ENCODE data around the gene CCL22.
A peak's percentile ranks its signal among the peaks of the same experiment; 100 is the strongest.
"Not testable (repeated sequence)": the region's sequence is repeated elsewhere in the genome, so short reads cannot be mapped to it uniquely, and the experiment has no call there.

Gene CCL22

DNA sequence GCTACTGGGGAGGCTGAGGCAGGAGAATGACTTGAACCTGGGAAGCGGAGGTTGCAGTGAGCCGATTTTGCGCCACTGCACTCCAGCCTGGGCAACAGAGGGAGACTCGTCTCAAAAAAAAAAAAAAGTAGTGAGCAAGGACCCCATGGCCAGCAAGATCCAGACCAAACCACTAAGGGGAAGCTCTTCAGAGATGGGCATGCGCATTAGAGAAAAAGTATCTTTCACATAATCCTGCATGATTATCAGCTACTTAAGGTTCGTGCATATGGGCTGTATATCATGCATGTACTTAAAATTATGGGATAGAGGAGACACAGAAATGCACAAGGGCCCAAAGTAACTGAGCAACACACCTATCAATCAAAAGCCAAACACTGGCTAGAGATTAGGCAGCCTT lies 10.7 kb upstream of the CCL22 start:
- DNase-seq (ENCODE audit: low spot score): no peak

DNA sequence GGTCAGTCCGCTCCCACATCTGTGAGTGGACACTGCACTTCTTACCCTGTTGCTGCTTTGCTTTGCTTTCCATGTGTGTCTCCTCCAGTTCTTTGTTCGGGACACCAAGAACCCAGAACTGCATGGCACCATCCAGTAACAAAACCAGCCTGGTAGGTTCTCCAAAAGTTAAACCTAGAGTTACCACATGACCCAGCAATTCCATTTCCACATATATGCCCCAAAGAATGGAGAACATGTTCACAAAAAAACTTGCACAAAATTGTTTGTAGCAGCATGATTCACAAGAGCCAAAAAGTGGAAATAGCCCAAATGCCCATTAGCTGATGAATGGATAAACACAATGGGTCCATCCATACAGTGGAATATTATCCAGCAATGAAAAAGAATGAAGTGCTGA lies 10.3 kb upstream of the CCL22 start:
- DNase-seq (ENCODE audit: low spot score): no peak

DNA sequence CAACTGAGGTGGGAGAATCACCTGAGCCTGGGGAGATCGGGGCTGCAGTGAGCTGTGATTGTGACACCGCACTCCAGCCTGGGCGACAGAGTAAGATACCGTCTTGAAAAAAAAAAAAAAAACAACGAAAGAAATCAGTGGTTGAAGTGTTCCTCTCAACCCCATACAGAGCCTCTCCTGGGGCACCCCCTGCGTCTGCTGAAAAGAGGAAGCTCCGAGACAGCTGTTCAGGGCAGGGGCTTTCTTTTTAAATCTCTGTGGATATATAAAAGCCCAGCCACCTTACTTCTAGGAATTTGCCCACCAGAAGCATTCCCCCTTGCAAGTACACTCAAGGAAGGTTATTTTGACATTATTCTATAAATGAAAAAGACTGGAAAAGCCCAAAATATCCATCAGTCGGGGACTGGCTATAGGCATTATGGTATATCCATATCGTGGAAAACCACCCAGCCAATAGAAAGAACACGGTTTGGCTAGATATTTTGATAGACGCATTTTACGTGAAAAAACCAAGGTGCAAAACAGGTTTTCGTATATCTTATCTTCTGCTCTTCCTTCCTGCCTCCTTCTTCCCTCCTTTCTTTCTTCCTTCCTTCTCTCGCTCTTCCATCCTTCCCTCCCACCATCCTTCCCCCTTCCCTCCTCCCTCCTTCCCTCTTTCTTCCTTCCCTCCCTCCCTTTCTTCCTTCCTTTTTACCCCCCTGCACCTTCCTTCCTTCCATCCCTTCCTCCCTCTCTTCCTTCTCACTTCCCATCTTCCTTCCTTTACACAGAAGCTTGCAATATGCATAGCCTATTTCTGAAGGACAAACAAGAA lies 9.2 kb upstream of the CCL22 start:
- no peak for DNase-seq (ENCODE audit: low spot score)

DNA sequence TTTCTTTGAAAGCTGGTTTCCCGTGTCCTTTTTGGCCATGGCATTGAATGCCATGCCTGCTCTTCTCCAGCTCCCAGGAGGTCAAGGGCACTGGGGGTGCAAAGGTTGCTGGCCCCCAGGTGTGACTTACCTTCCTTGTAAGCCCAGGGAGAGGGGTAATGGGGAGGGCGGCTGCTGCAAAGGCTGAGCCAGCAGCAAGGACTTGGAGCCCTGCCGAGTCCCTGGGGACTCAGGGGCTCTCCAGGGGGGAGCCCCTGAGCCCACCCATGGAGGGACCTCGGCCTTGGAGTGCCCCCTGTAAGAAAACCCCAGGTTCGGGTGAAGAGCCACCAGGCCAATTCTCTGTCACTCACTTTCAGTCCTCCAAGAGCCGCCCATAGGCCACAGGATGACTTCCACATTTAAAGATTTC lies 5.9 kb upstream of the CCL22 start:
- no peak for DNase-seq (ENCODE audit: low spot score)

DNA sequence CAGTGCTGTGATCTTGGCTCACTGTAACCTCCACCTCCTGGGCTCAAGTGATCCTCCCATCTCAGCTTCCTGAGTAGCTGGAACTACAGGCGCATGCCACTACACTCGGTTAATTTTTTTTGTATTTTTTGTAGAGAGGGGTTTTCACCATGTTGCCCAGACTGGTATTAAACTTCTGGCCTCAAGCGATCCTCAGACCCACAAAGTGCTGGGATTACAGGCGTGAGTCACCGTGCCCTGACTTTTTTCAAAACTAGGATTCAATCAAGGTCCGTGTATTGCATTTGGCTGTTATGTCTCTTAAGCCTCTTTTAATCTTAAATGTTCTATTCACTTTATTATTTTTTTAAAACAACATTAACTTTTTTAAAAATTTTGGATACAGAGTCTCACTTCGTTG lies 4.3 kb upstream of the CCL22 start:
- DNase-seq (ENCODE audit: low spot score): no peak

DNA sequence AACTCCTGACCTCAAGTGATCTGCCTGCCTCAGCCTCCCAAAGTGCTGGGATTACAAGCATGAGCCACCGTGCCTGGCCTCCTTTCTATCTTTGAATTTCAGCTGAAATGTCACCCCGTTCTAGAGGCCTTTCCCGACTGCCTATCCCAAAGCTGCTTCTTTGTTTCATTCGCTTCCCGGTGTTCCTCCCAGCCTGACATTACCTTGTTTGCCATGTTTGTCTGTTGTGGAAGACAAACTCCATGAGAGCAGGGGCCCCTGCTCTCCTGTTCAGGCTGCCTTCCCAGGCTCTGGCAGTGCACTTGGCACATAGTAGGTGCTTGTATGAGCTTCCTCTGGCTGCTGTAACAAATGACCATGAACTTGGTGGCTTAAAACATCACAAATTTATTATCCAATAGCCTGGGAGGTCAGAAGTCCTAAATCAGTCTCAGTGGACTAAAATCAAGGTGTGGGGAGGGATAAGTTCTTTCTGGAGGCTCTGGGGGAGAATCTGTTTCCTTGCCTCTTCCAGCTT lies 2.6 kb upstream of the CCL22 start:
- DNase-seq (ENCODE audit: low spot score): no peak

DNA sequence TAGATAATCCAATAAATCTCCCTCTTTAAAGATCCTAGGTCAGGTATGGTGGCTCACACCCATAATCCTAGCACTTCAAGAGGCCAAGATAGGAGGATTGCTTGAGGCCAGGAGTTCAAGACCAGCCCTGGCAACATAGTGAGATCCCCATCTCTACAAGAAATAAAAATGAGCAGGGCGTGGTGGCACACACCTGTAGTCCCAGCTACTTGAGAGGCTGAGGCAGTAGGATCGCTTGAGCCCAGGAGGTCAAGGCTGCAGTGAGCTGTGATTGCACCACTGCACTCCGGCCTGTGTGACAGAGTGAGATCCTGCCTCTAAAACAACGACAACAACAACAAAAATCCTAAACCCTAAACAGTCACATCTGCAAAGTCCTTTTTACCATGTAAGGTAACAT lies 2.0 kb upstream of the CCL22 start:
- no peak for DNase-seq (ENCODE audit: low spot score)

DNA sequence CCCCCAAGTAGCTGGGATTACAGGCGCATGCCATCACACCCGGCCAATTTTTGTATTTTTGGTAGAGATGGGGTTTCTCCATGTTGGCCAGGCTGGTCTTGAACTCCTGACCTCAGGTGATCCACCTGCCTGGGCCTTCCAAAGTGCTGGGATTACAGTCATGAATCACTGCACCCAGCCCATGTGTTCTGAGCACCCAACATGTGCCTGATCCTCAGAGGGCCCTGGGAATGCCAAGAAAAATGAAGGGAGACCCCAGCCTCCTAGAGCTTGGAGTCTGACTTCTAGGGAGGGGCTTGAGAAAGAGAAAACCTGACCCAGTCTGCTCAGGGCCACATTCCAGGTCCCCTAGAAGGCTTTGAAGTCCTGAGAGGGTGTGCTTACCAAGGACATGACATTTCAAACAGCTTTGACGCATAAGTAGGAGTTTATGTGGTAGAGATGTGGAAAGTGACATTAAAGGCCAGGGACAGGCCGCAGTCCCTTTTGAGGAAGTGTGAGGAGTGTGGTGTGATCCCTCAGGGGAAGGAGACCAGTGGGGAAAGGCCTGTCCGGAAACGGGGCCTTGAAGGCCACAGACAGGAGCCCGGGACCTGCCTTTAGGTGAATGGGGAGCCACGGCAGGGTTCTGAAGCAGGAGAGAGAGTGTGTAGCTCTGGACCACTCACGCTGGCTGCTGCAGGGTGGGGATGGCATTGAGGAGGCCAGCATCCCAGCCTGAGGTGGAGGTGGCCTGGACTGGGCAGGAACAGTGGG lies 1.1 kb upstream of the CCL22 start:
- DNase-seq (ENCODE audit: low spot score): no peak

DNA sequence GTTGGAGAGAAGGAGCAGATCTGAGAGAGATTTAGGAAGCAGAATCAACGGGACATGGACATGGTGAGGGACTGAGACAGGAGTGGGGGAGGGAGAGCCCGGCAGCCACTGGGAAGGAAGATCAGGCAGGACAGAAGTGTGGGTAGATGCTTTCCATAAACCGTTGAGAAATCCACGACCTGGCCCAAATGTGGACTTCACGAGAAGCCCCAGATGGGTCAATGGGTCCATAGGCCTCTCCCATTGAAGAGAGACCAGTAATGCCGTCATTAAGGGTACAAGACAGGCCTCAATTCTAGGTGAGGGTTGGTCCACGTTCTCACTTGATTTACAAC lies 530 bp upstream of the CCL22 start:
- DNase-seq (ENCODE audit: low spot score): no peak

DNA sequence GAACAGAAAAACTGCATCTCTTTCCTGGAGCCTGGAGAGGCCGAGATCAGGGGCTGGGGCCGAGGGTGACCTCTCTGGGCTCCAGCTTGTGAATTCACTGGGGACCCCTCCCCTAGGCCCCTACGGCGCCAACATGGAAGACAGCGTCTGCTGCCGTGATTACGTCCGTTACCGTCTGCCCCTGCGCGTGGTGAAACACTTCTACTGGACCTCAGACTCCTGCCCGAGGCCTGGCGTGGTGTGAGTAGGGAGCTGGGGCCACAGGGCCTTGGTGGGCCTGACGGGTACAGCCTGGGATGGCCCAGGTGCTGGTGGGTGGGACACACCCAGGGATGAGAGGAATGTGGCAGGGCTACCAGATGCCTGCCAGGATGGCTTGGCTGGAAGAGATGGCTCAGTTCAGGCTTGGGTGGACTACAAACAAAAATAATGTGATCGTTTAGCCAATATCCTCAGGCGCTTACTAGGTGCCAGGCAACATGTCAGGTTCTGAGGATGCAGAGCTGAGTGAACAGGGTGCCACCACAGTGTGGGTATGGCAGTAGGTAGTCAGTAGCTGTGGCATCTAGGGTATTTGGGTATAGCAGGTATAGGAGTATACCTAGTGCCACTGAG lies 1.8 kb downstream of the CCL22 start:
- no peak for DNase-seq (ENCODE audit: low spot score)

DNA sequence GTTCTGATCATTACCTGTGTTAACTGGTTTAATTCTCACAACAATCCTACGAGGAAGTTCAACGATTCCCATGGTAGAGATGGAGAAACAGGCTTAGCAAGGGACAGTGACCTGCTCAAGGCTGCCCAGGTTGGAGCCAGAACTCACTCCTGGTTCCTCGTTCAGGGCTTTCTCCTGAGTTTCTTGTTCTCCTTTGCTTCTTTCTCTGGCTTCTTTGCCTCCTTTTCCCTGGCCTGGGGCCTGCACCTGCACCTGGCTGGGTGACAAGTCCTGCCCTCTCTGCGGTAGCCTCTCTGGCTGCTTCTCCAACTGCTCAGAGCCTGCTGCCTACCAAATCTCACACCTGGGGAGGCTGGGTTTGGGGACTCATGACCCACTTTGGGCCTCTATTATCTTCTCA lies 2.8 kb downstream of the CCL22 start:
- DNase-seq (ENCODE audit: low spot score): no peak

DNA sequence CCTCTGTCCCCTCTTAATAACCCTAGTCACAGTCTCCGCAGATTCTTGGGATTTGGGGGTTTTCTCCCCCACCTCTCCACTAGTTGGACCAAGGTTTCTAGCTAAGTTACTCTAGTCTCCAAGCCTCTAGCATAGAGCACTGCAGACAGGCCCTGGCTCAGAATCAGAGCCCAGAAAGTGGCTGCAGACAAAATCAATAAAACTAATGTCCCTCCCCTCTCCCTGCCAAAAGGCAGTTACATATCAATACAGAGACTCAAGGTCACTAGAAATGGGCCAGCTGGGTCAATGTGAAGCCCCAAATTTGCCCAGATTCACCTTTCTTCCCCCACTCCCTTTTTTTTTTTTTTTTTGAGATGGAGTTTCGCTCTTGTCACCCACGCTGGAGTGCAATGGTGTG lies 5.6 kb downstream of the CCL22 start:
- DNase-seq (ENCODE audit: low spot score): no peak

DNA sequence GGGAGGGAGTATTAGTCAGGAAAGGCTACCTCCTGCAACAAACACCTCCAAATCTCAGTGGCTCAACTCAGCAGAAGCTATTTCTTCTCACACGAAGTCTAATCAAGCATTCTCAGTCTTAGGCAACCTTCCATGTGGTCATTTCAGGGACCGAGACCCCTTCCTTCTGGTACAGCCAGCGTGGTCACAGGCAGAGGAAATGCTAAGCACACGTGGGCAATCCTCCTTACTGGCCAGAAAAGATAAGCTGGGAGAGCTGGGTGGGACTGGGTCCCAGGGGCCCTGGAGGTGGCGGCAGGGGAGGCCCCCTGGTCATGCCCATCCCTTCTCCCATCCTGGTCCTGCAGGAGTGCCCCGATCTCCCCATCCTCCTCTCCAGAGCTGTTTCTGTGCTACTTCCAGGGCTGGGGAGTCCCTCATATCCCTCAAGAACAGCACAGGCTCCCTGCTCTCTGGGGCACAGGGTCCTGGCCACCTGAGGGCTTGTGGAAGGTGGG lies 8.0 kb downstream of the CCL22 start:
- DNase-seq (ENCODE audit: low spot score): no peak

DNA sequence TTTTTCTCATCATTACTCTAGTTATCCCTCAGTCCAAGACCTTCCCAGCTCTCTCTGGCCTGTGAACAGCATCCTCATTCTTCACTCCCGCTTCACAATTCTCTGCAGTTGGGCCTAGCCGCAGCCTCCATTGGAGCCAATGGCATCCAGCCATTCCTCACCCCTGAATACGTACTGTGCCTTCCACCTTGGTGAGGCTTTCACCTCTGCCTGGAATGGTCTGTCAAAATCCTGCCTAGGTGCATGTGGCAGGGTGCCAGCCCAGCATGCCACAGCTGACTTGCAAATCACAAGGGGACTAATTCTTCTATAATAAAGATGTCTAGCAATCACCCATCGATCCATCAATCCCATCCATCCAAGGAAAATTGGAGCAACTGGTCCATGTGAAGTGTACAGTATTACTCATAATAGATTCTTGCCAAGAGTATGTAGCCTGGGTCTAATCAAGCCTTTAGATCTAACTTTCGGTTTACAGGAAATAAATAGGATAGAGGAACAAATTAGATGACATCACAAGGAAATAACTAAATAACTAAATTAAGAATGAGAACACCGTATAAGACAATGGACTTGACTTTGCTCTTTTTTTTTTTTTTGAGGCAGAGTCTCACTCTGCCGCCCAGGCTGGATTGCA lies 8.7 kb downstream of the CCL22 start:
- no peak for DNase-seq (ENCODE audit: low spot score)

DNA sequence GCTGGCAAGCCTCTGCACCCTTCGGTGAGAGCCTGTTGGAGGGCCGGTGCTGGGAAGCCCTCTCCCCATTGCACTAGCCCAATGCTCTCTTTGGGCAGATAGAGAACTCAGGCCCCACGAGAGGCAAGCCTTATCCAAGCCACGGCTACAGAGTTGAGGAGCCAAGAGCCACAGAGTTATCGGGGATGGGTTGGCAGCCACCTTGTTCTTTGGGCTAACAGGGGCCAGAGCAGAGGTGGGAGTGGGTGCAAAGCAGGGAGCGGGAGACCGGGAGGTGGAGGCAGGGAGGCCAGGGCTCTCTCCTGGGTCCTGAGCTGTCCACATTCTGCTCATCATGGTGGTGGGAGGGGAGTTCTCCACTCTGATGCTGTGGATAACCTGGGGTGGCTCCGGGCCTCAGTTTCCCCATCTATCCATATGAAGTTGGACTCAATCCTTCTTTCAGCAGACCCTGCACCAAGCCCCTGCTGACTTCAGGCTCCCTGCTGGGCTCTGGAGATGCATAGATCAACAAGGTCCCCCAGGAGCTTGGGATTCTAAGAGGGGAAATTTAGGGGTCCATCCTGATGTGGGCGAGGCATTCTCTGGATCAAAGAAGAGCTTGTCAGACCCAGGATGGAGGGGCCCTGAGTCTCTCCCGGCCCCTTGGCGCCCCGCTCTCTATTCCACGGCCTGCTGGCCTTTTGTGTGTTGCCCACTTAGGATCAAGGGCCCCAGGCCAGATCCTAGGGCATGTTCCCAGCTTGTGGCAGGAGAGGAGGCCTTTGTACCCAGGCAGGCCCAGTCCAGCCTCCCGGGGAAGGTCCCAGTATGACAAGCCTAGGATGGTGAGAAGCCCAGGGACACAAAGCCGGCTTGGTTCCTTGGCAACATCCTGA lies 13.2 kb downstream of the CCL22 start:
- no peak for DNase-seq (ENCODE audit: low spot score)

DNA sequence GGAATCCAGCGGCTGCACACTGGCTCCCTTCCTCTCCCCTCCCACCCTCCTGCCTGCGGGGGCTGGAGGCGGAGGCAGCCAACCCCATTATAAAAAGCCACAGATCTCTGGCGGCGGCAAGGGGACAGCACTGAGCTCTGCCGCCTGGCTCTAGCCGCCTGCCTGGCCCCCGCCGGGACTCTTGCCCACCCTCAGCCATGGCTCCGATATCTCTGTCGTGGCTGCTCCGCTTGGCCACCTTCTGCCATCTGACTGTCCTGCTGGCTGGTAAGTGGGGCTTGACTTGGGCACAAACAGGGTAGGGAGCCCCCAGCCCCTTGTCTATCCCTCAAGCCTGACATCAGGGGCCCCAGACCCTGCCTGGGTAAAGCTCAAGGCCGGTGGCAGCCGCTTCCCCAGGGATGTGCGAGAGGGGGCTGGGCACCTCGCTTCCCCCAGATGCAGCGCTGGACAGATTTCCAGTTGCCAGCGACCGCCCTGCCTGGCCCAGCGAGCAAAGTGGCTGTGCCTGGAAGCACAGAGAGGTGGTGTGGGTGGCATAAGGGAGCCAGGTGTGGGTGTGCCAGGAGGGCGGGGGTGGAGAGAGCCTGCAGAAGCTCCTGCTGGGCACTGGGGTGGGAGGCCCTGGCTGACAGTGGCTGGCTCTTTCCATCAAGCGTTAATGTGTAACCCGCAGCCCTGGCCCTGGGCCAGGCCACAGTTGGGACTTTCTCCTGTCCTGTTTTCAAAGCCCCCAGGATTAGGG lies 14.0 kb downstream of the CCL22 start, which contains the start of gene CX3CL1:
CX3CL1 (plus strand) TSS at position 119 of the 745 bp plus-strand sequence; CDS start at position 198, 79 bp downstream.
- peak; percentile 62 for DNase-seq (ENCODE audit: low spot score)

DNA sequence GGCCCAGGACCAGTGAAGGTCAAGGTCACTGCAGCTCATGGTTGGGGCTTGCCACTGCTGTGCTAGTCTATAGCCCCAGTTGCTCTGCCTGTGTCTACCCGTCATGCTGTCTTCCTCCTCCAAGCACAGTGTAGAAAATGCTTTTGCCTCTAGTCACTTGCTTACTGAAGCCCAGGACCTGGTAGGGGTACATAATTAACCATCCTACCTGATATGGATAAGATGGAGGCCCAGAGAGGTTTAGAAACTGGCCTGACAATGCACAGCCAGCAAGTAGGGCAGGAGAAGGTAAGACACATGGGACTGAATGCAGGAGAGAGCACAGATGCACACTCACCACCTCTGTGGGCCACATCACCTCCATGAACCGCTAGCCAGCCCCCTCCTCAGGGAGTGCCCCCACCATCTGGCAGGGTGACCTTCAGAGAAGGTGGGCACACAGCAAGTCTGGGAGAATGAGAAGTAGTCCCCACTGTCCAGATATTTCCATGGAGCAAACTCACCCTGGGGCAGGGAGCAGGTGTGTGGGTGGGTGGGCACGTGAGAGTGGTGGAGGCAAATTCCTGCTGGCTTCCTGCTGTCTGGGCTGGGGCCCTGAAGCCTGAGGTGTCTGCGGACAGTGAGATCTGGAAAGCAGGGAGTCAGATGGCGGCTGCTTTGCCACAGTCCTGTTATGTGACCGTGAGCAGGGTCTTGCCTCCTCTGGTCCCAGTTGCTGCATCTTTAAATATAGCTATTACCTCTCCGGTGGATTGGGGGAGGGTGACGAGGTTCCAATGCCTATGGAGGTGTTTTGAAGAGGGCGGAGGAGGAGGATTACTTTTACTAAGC lies 14.7 kb downstream of the CCL22 start:
- no peak for DNase-seq (ENCODE audit: low spot score)

DNA sequence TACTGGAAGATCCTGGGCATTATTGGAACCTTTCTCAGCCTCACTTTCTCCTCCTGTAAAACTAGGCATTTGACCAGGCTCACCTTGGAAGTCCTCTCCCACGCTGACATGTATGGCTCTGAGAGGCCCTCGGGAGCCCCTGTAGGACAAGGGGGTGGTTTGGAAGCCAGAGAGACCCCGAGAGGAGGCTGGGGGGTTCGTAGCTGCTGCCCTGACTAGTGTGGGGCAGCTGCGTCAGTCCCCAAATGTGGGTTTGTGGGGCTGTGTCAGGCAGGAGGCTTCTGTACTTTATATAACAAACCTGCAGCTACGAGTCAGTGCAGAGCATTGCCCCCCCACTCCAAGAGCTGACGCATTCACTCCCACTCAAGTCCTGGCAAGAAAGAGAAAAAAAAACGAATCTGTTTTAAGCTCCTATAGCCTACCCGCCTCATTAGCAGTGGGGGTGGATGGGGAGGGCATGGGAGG lies 15.5 kb downstream of the CCL22 start:
- DNase-seq (ENCODE audit: low spot score): no peak

DNA sequence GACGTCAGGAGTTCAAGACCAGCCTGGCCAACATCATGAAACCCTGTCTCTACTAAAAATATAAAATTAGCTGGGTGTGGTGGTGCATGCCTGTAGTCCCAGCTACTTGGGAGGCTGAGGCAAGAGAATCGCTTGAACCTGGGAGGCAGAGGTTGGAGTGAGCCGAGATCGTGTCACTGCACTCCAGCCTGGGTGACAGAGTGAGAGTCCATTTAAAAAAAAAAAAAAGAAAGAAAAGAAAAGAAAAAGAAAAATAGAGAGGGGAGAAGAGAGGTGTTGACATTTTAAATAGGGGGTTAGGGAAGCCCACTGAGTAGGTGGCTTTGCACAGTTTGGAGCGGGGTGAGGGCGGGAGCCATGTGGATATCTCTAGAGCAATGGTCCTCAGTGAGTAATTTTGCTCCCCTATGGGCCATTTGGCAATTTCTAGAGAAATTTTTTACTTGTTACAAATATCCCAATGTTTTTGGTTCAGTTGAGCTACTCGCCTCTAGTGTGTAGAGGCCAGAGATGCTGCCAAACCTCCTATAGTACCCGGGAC lies 16.4 kb downstream of the CCL22 start:
- not testable (repeated sequence) for DNase-seq (ENCODE audit: low spot score)

All from HuH-7.5 (cell line).